HFFc6 (cell line): Measurements from ENCODE around the gene CDH20. TPM values are rescaled to one million over a fixed set of nuclear protein-coding genes. Genes with fewer than 3 reads are reported as not detected.

Experiments used
- DNase-seq: peaks from one replicate; pipeline ENCODE4 v3.0.0-alpha.2; 2018
- H3K27ac Mint-ChIP-seq: 2 replicates; pipeline ENCODE4 v1.8.0; 2020; ENCODE audit warnings: mild to moderate bottlenecking, mixed read lengths
- H3K27me3 Mint-ChIP-seq: 2 replicates; pipeline ENCODE4 v1.8.0; 2021; ENCODE audit warnings: mild to moderate bottlenecking, moderate library complexity, mixed read lengths; ENCODE audit not compliant: insufficient read depth
- H3K36me3 Mint-ChIP-seq: 2 replicates; pipeline ENCODE4 v1.8.0; 2021; ENCODE audit warnings: low read depth, mixed read lengths
- H3K4me1 Mint-ChIP-seq: 2 replicates; pipeline ENCODE4 v1.8.0; 2020; ENCODE audit warnings: low read depth, mixed read lengths
- H3K4me3 Mint-ChIP-seq: 2 replicates; pipeline ENCODE4 v1.8.0; 2020; ENCODE audit warnings: mild to moderate bottlenecking, moderate library complexity, mixed read lengths
- H3K9me3 Mint-ChIP-seq: 2 replicates; pipeline ENCODE4 v1.8.0; 2020; ENCODE audit warnings: mild to moderate bottlenecking, mixed read lengths
- CTCF ChIP-seq: fragments of 200-600 bp; sonication (generic); IDR thresholded peaks from 2 replicates; pipeline ENCODE4 v1.5.0; 2021; ENCODE audit warnings: antibody characterized with exemption, mild to moderate bottlenecking
- total RNA-seq, 6 experiments: library from RNA; stranded (reverse); fragmentation: NEBNext Ultra II Directional; extraction: Animal tissue kit (Norgen Biotek cat#: 25700); gene quantifications; 2 replicates in 1 of 6; 3 replicates in 5 of 6; pipeline ENCODE4 v1.2.3, GENCODE V29; 2021

Gene CDH20
- total RNA-seq, 6 experiments from 2014 or later = not detected

- H3K9me3 Mint-ChIP-seq = no peaks in the 10 kb centered on the region
Observed at GRCh38 chr18:61541673-61542072, 208.4 kb downstream of the CDH20 start.

GRCh38 chr18:61542596-61542995, 209.4 kb downstream of the CDH20 start:
- DNase-seq = no peak
- peaks cover 14% of the 10 kb centered on the region for H3K4me1 Mint-ChIP-seq
- no peak for TF ChIP-seq CTCF
- H3K27ac Mint-ChIP-seq = no peak overlapping the region
- H3K36me3 Mint-ChIP-seq = no peaks in the 10 kb centered on the region
- H3K4me3 Mint-ChIP-seq = no peak overlapping the region
- peaks cover 7% of the 10 kb centered on the region; the same call in 1 of the 2 replicates for H3K27me3 Mint-ChIP-seq
- no peaks in the 10 kb centered on the region for H3K9me3 Mint-ChIP-seq

More at GRCh38 chr18:61541673-61542072, 208.4 kb downstream of the CDH20 start:
- H3K4me3 Mint-ChIP-seq = no peak overlapping the region
- H3K4me1 Mint-ChIP-seq = peaks cover 10% of the 10 kb centered on the region
- peaks cover 7% of the 10 kb centered on the region; the same call in 1 of the 2 replicates for H3K27me3 Mint-ChIP-seq
- H3K36me3 Mint-ChIP-seq = no peaks in the 10 kb centered on the region
- no peak for DNase-seq
- no peak for TF ChIP-seq CTCF
- H3K27ac Mint-ChIP-seq = no peak overlapping the region

- peaks cover 7% of the 10 kb centered on the region; the same call in 1 of the 2 replicates for H3K27me3 Mint-ChIP-seq
- H3K36me3 Mint-ChIP-seq = no peaks in the 10 kb centered on the region
- H3K4me1 Mint-ChIP-seq = peaks cover 14% of the 10 kb centered on the region
- H3K4me3 Mint-ChIP-seq = no peak overlapping the region
- H3K27ac Mint-ChIP-seq = no peak overlapping the region
- DNase-seq = no peak
- no peaks in the 10 kb centered on the region for H3K9me3 Mint-ChIP-seq
- no peak for TF ChIP-seq CTCF
Observed at GRCh38 chr18:61543518-61543917, 210.3 kb downstream of the CDH20 start.

- H3K4me3 Mint-ChIP-seq = no peak overlapping the region
- H3K4me1 Mint-ChIP-seq = peaks cover 14% of the 10 kb centered on the region
- no peak for TF ChIP-seq CTCF
- DNase-seq = no peak
- H3K36me3 Mint-ChIP-seq = no peaks in the 10 kb centered on the region
- no peak overlapping the region for H3K27ac Mint-ChIP-seq
- H3K9me3 Mint-ChIP-seq = no peaks in the 10 kb centered on the region
- peaks cover 7% of the 10 kb centered on the region; the same call in 1 of the 2 replicates for H3K27me3 Mint-ChIP-seq
Observed at GRCh38 chr18:61544178-61544577, 210.9 kb downstream of the CDH20 start.

- Mint-ChIP-seq H3K4me1 (peaks cover 14% of the 10 kb centered on the region), H3K36me3 (no peaks in the 10 kb centered on the region), H3K27ac (no peak overlapping the region), H3K4me3 (no peak overlapping the region), H3K27me3 (peaks cover 5% of the 10 kb centered on the region; the same call in 1 of the 2 replicates), H3K9me3 (no peaks in the 10 kb centered on the region)
- no peak for DNase-seq
- TF ChIP-seq CTCF = no peak
Observed at GRCh38 chr18:61545281-61546245, 212.3 kb downstream of the CDH20 start.
